Natural killer cell (primary cell): ENCODE data around the gene MED16. TPM values are rescaled to one million over a fixed set of nuclear protein-coding genes. Genes with fewer than 3 reads are reported as not detected.

Experiments used
- ATAC-seq, 3 donors: fragments of 150-1000 bp in 2 of 3; fragments of 200-7000 bp in 1 of 3; cut with Tn5 transposase; 1 replicate in 1 of 3; 2 replicates in 2 of 3; pipeline ENCODE4 v1.10.0; 2021; ENCODE audit warnings: mild to moderate bottlenecking in 2 of 3, moderate library complexity in 2 of 3
- DNase-seq, 2 donors: peaks; one replicate each; pipeline versions ENCODE4 v3.0.0 to v3.0.0-alpha.2; 2013 to 2021; ENCODE audit warnings: mixed read lengths in 1 of 2
- H3K27ac ChIP-seq: one replicate; pipeline ENCODE4 v1.5.1; 2013; ENCODE audit warnings: mild to moderate bottlenecking, low read length
- H3K27me3 ChIP-seq: one replicate; pipeline ENCODE4 v1.6.1; 2013; ENCODE audit warnings: low read length; ENCODE audit not compliant: control insufficient read depth, insufficient read depth
- H3K36me3 ChIP-seq: one replicate; pipeline ENCODE4 v1.6.1; 2013; ENCODE audit warnings: low read length; ENCODE audit not compliant: control insufficient read depth, insufficient read depth
- H3K4me1 ChIP-seq: one replicate; pipeline ENCODE4 v1.6.1; 2013; ENCODE audit warnings: low read length; ENCODE audit not compliant: control insufficient read depth, insufficient read depth
- H3K4me3 ChIP-seq: one replicate; pipeline ENCODE4 v1.5.1; 2013; ENCODE audit warnings: low read length
- H3K9me3 ChIP-seq: one replicate; pipeline ENCODE4 v1.6.1; 2013; ENCODE audit warnings: low read length; ENCODE audit not compliant: control insufficient read depth, insufficient read depth
- H3K27ac Mint-ChIP-seq, 2 donors: one replicate each; pipeline ENCODE4 v1.8.0; 2022; ENCODE audit warnings: mild to moderate bottlenecking in 2 of 2, mixed read lengths in 2 of 2, moderate library complexity in 1 of 2
- H3K27me3 Mint-ChIP-seq, 2 donors: one replicate each; pipeline ENCODE4 v1.8.0; 2022; ENCODE audit warnings: low read depth in 2 of 2, mixed read lengths in 2 of 2
- H3K36me3 Mint-ChIP-seq: one replicate; pipeline ENCODE4 v1.8.0; 2022; ENCODE audit warnings: mixed read lengths
- H3K4me1 Mint-ChIP-seq, 2 donors: one replicate each; pipeline ENCODE4 v1.8.0; 2022; ENCODE audit warnings: mixed read lengths in 2 of 2
- H3K4me3 Mint-ChIP-seq: one replicate; pipeline ENCODE4 v1.8.0; 2022; ENCODE audit warnings: mild to moderate bottlenecking, moderate library complexity, mixed read lengths
- H3K9me3 Mint-ChIP-seq, 2 donors: one replicate each; pipeline ENCODE4 v1.8.0; 2022; ENCODE audit warnings: mixed read lengths in 2 of 2
- CTCF ChIP-seq: fragments of 200-600 bp; IDR thresholded peaks from one replicate; pipeline ENCODE4 v1.8.0; 2022; ENCODE audit warnings: antibody characterized with exemption
- WGBS: methylation state at CpG from one replicate; pipeline ENCODE4 v1.1.7; 2013; ENCODE audit warnings: missing lambda C conversion rate; ENCODE audit not compliant: insufficient coverage; 5-methylcytosine and 5-hydroxymethylcytosine counted together
- intact Hi-C: fragments of 100-400 bp; cut with micrococcal nuclease; formaldehyde crosslinking; loops from one replicate; pipeline ENCODE4 v1.14.2; 2022
- total RNA-seq, 4 donors: library from RNA; stranded (reverse); fragments of 120-200 nt in 1 of 4; gene quantifications; one replicate each; pipeline versions ENCODE4 v1.2.3 to v1.2.4, GENCODE V29; 2013 to 2022

The MED16 gene
- total RNA-seq, 3 donors from 2014 or later (not counting 1 experiment from before 2014, with no cell fraction given): 44.2 to 50.1 (median 44.7) TPM

DNA sequence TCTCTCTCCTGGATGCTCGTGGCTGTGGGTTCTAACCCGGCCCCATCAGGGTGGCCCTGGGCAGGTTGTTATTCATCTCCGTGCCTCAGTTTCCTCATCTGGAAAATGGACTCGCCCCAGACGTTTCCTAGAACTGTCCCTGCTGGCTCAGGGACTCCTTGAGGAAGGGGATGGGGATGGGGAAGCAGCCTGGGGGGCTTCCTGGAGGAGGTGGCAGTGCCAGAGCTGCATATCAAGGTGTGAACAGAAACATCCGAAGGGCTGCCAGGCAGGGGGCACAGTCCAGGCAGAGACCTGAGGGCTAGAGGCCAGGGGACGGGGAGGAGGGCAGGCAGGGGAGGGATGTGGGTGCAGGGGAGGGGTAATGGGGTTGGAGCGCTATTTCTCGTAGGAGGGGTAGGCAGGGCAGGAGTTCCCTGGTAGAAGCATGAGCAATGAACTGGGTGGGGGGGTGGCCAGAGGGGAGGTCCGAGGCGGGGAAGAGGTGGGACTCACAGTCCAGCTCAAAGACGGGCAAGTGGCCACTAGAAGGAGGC is 44.5 kb downstream of the MED16 start:
- no peaks in the 10 kb centered on the region for H3K36me3 ChIP-seq

DNA sequence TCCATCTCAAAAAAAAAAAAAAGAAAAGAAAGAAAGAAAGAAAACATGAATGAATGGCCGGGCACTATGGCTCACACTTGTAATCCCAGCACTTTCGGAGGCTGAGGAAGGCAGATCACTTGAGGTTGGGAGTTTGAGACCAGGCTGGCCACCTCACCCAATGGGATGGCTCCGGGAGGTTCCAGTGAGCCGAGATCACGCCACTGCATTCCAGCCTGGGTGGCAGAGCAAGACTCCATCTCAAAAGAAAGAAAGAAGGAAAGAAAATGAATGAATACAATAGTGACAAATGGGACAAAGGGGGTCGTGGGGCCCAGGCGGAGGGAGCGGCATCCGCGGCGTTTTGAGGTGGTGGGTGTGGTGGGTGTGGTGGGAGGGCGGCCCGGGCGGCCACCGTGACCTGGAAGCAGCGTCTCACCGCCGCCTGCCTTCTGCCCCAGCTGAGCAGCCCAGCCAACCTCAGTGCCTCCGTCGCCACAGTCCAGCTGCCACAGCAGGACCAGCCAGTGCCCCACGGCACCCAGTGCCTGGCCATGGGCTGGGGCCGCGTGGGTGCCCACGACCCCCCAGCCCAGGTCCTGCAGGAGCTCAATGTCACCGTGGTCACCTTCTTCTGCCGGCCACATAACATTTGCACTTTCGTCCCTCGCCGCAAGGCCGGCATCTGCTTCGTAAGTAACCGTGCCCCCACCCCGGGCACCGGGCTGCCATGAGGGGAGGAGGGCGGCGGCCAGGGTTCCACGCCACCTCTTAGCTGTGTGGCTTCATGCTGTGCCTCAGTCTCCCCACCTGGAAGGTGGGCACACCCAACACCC is 47.1 kb downstream of the MED16 start:
- Histone ChIP-seq H3K36me3 (no peaks in the 10 kb centered on the region), H3K4me3 (no peak overlapping the region), H3K4me1 (peaks cover 9% of the 10 kb centered on the region), H3K9me3 (no peaks in the 10 kb centered on the region), H3K27ac (no peak overlapping the region), H3K27me3 (peaks cover 24% of the 10 kb centered on the region)
- intact Hi-C loops: no loop called here
- no peaks in the 10 kb centered on the region for H3K36me3 Mint-ChIP-seq
- no peak overlapping the region for H3K4me3 Mint-ChIP-seq
- no peak for ATAC-seq
- no peak for TF ChIP-seq CTCF
- no peak for DNase-seq
- no peaks in the 10 kb centered on the region for H3K4me1 Mint-ChIP-seq
- peaks cover 6 to 23% of the 10 kb centered on the region in 2 donors for H3K27me3 Mint-ChIP-seq
- H3K9me3 Mint-ChIP-seq: no peaks in the 10 kb centered on the region
- H3K27ac Mint-ChIP-seq: no peak overlapping the region
- 74% methylated on average over 37 of the region's 37 CpGs for WGBS

More for the DNA sequence above, 44.5 kb downstream of the MED16 start:
- intact Hi-C loops: no loop called here
- Histone ChIP-seq H3K4me3 (no peak overlapping the region), H3K27ac (no peak overlapping the region), H3K4me1 (peaks cover 5% of the 10 kb centered on the region), H3K27me3 (peaks cover 17% of the 10 kb centered on the region), H3K9me3 (no peaks in the 10 kb centered on the region)
- H3K36me3 Mint-ChIP-seq: no peaks in the 10 kb centered on the region
- WGBS: 49% methylated on average over 12 of the region's 12 CpGs
- H3K27me3 Mint-ChIP-seq: peaks cover 6 to 19% of the 10 kb centered on the region in 2 donors
- no peak overlapping the region for H3K27ac Mint-ChIP-seq
- H3K4me1 Mint-ChIP-seq: no peaks in the 10 kb centered on the region
- no peak overlapping the region for H3K4me3 Mint-ChIP-seq
- no peaks in the 10 kb centered on the region for H3K9me3 Mint-ChIP-seq
- ATAC-seq: no peak
- no peak for DNase-seq
- no peak for TF ChIP-seq CTCF

GRCh38 chr19:844546-844971 is 48.4 kb downstream of the MED16 start:
- intact Hi-C loops: no loop called here
- Histone ChIP-seq H3K4me1 (peaks cover 12% of the 10 kb centered on the region), H3K36me3 (no peaks in the 10 kb centered on the region), H3K4me3 (no peak overlapping the region), H3K27ac (no peak overlapping the region), H3K27me3 (peaks cover 24% of the 10 kb centered on the region), H3K9me3 (no peaks in the 10 kb centered on the region)
- no peak overlapping the region for H3K27ac Mint-ChIP-seq
- ATAC-seq (peak in 1 of 3 donors; percentile 41), DNase-seq (no peak)
- H3K9me3 Mint-ChIP-seq: no peaks in the 10 kb centered on the region
- no peak for TF ChIP-seq CTCF
- H3K4me3 Mint-ChIP-seq: no peak overlapping the region
- WGBS: 47% methylated on average over 11 of the region's 11 CpGs
- peaks cover 6 to 23% of the 10 kb centered on the region in 2 donors for H3K27me3 Mint-ChIP-seq
- no peaks in the 10 kb centered on the region for H3K4me1 Mint-ChIP-seq
- no peaks in the 10 kb centered on the region for H3K36me3 Mint-ChIP-seq
